Mucosa of descending colon (tissue), 3 donors: ENCODE results near the gene FMO1. TPM values are rescaled to one million over a fixed set of nuclear protein-coding genes. Genes with fewer than 3 reads are reported as not detected.

Experiments
- ATAC-seq: fragments of 200-7000 bp; cut with Tn5 transposase; one replicate; pipeline ENCODE4 v1.9.1; 2020; ENCODE audit warnings: mild to moderate bottlenecking, moderate library complexity
- DNase-seq, 3 donors: peaks; one replicate each; pipeline ENCODE4 v3.0.0-alpha.2; 2020
- H3K36me3 ChIP-seq: fragments of 200-600 bp; one replicate; pipeline ENCODE4 v1.8.0; 2021; ENCODE audit warnings: low read depth, mild to moderate bottlenecking
- H3K4me1 ChIP-seq: fragments of 200-600 bp; one replicate; pipeline ENCODE4 v1.8.0; 2021; ENCODE audit warnings: low read depth, mild to moderate bottlenecking
- H3K4me3 ChIP-seq: fragments of 200-600 bp; one replicate; pipeline ENCODE4 v1.8.0; 2021; ENCODE audit warnings: mild to moderate bottlenecking
- H3K9me3 ChIP-seq: fragments of 200-600 bp; one replicate; pipeline ENCODE4 v1.8.0; 2021; ENCODE audit warnings: mild to moderate bottlenecking
- CTCF ChIP-seq: fragments of 200-600 bp; IDR thresholded peaks from one replicate; pipeline ENCODE4 v1.8.0; 2022; ENCODE audit warnings: antibody characterized with exemption, mild to moderate bottlenecking
- intact Hi-C, 2 donors: fragments of 100-400 bp; cut with DNase I in 1 of 2; cut with micrococcal nuclease in 1 of 2; formaldehyde crosslinking; loops; one replicate each; pipeline versions ENCODE4 v1.11.0 to v1.11.1; 2022; cut with DNase I, micrococcal nuclease
- total RNA-seq, 3 donors: library from RNA; stranded (reverse); fragmentation: NEBNext Ultra II Directional in 2 of 3; extraction: Animal tissue kit (Norgen Biotek cat#: 25700) in 2 of 3; gene quantifications; one replicate each; pipeline versions ENCODE4 v1.2.1 to v1.2.4, GENCODE V29; 2021 to 2023
- donor health status: DM: no; HTN: no; CAD: no; lungs with moderate emphysema.
- donor health status: DM: no; HTN: no; CAD: no.
- donor health status: DM: no; HTN: yes; CAD: no.

The FMO1 gene
- total RNA-seq, 3 donors from 2014 or later, result not detected

DNA sequence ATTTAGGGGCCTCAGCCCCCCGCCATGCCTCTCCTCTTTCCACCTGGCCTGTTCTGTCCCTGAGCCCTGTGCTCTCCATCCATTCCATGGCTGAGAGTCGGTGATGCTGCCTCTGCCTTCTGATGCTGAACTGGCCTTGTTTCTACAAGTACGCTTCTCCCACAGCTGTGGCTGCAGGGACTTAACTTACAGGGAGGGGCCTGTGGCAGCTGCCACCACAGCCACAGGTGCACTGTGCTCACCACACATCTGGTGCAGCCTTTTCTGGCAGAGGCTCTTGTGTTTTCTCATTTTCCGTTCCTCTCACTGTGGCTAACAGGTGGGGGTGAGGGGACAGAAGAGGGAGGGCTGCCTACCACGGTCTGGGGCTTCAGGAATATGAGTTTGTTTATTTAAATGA, 4.2 kb downstream of the FMO1 start:
- intact Hi-C loops, result no loop called here
- Histone ChIP-seq H3K9me3 (no peaks in the 10 kb centered on the region), H3K36me3 (no peaks in the 10 kb centered on the region), H3K4me3 (no peak overlapping the region), H3K4me1 (peaks cover 5% of the 10 kb centered on the region)
- ATAC-seq, result peak; percentile 43
- peak; percentile 24 to 53 (median 39) for DNase-seq
- TF ChIP-seq CTCF, result no peak

DNA sequence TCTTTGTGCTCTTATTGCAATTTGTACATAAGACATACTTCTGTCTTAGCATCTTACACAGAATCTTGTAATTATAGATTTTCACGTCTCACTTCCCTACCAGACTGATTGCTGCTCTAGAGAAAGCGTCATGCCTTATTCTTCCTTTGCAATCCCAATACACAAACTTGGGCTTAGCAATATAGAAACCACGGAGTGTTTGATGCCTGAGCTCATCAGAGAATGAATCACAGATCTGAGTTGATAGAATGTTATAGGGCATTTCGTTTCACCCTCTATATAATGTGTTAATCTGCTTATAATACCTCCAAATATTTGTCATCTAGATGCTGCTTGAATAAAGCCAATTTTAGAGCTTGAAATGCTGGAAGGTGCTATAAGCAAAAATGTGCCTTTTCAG, 6.6 kb downstream of the FMO1 start:
- DNase-seq (no peak), ATAC-seq (no peak)
- peaks cover 6% of the 10 kb centered on the region for H3K4me1 ChIP-seq
- H3K36me3 ChIP-seq, result no peaks in the 10 kb centered on the region
- intact Hi-C loops, result no loop called here
- TF ChIP-seq CTCF, result no peak
- no peaks in the 10 kb centered on the region for H3K9me3 ChIP-seq
- no peak overlapping the region for H3K4me3 ChIP-seq

DNA sequence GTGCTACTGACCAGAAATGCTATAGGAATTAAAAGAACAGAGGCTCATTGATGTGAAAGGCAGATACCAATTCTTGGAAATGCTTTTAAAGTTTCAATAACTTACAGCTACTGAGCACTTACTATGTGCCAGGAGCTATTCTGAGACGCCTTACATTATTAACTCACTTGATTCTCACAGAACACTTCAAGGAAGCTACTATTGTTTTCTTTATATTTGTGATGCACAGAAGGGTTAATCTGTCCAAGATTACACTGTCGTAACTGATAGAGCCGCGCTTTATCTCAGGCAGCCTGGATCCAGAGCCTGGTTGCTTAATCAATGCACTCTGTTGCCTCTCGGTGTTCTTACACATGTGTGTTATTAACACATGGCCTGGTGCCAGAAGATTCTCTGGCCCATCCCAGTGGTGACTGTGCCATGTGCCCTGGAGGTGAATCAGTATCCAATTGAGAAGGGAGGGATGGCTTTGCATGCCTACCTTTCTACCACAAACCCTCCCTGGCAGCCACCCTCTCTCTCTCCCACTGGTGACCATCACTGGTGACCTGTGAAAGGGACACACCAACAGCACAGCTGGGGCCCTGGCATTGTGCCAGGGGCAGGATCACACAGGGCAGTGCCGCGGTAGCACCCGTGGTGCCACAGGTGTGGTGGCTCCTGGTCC, 8.8 kb downstream of the FMO1 start:
- intact Hi-C loops, result no loop called here
- ATAC-seq (peak; percentile 90), DNase-seq (peak; percentile 70 to 77 (median 75))
- TF ChIP-seq CTCF, result no peak
- H3K36me3 ChIP-seq, result no peaks in the 10 kb centered on the region
- no peak overlapping the region for H3K4me3 ChIP-seq
- H3K9me3 ChIP-seq, result no peaks in the 10 kb centered on the region
- H3K4me1 ChIP-seq, result peaks cover 6% of the 10 kb centered on the region

GRCh38 chr1:171257607-171258076, 9.3 kb downstream of the FMO1 start:
- intact Hi-C loops, result no loop called here
- Histone ChIP-seq H3K36me3 (no peaks in the 10 kb centered on the region), H3K9me3 (no peaks in the 10 kb centered on the region), H3K4me3 (no peak overlapping the region), H3K4me1 (peaks cover 6% of the 10 kb centered on the region)
- DNase-seq (no peak), ATAC-seq (no peak)
- TF ChIP-seq CTCF, result no peak

DNA sequence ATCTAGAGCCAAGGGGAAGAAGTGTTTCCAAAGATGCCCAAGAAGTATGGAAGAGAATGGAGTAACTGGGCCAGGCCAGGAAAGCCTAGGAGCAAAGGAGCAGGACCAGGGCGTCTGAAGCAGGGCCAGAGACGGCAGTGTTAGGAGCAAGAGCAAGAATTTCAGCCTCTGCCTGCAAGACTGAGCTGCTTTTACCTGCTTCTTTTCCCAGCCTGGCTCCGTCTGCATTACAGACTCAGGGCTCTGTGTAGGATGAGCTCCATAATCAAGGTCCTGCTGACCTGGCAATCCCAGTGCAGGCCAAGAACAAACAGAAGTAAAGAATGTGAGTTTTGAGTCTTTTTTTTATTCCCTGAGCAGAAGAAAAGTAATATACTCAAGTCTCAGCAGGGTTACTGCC, 10.1 kb downstream of the FMO1 start:
- H3K9me3 ChIP-seq, result no peaks in the 10 kb centered on the region
- ATAC-seq (no peak), DNase-seq (no peak)
- intact Hi-C loops, result no loop called here
- no peak overlapping the region for H3K4me3 ChIP-seq
- H3K36me3 ChIP-seq, result no peaks in the 10 kb centered on the region
- peaks cover 6% of the 10 kb centered on the region for H3K4me1 ChIP-seq
- TF ChIP-seq CTCF, result no peak
